Stimulated activated effector memory CD8-positive, alpha-beta T cell treated with anti-CD3 and anti-CD28 coated beads, Interleukin-12 subunit alpha, Interleukin-12 subunit beta, amount 100 ng/mL, for 72 hours (primary cell): ENCODE data around the gene CAMK1D.
A peak's percentile ranks its signal among the peaks of the same experiment; 100 is the strongest.
"Not testable (repeated sequence)": the region's sequence is repeated elsewhere in the genome, so short reads cannot be mapped to it uniquely, and the experiment has no call there.

Experiments
- ATAC-seq: fragments of 150-1000 bp; cut with Tn5 transposase; 2 replicates; pipeline ENCODE4 v1.10.0; 2021
- DNase-seq, 2 donors: peaks; one replicate each; pipeline ENCODE4 v3.0.0; 2021 to 2022; ENCODE audit warnings: low spot score in 2 of 2
- H3K27ac Mint-ChIP-seq: one replicate; pipeline ENCODE4 v1.8.0; 2022; ENCODE audit warnings: mild to moderate bottlenecking, mixed read lengths
- H3K36me3 Mint-ChIP-seq: one replicate; pipeline ENCODE4 v1.8.0; 2022; ENCODE audit warnings: mild to moderate bottlenecking, mixed read lengths
- H3K4me1 Mint-ChIP-seq: one replicate; pipeline ENCODE4 v1.8.0; 2022; ENCODE audit warnings: mixed read lengths
- H3K4me3 Mint-ChIP-seq: one replicate; pipeline ENCODE4 v1.8.0; 2022; ENCODE audit warnings: mild to moderate bottlenecking, mixed read lengths
- H3K9me3 Mint-ChIP-seq: one replicate; pipeline ENCODE4 v1.8.0; 2022; ENCODE audit warnings: mixed read lengths

The CAMK1D gene

GRCh38 chr10:12849319-12850181 is 500.2 kb downstream of the CAMK1D start:
- DNase-seq (no peak), ATAC-seq (peak; percentile 52)
- Mint-ChIP-seq H3K36me3 (no peaks in the 10 kb centered on the region), H3K9me3 (no peaks in the 10 kb centered on the region), H3K4me1 (no peaks in the 10 kb centered on the region), H3K4me3 (no peak overlapping the region), H3K27ac (no peak overlapping the region)

- Mint-ChIP-seq H3K36me3 (no peaks in the 10 kb centered on the region), H3K4me3 (no peak overlapping the region), H3K9me3 (no peaks in the 10 kb centered on the region), H3K27ac (no peak overlapping the region), H3K4me1 (no peaks in the 10 kb centered on the region)
- ATAC-seq (no peak), DNase-seq (no peak)
Measured at GRCh38 chr10:12852687-12853086, 503.3 kb downstream of the CAMK1D start.

- Mint-ChIP-seq H3K4me3 (no peak overlapping the region), H3K36me3 (no peaks in the 10 kb centered on the region)
Measured at GRCh38 chr10:12854988-12855387, 505.6 kb downstream of the CAMK1D start.

GRCh38 chr10:12862459-12862858 is 513.1 kb downstream of the CAMK1D start:
- Mint-ChIP-seq H3K36me3 (no peaks in the 10 kb centered on the region), H3K4me1 (no peaks in the 10 kb centered on the region), H3K27ac (no peak overlapping the region), H3K4me3 (no peak overlapping the region), H3K9me3 (no peaks in the 10 kb centered on the region)
- ATAC-seq (no peak), DNase-seq (no peak)

More at GRCh38 chr10:12854988-12855387, 505.6 kb downstream of the CAMK1D start:
- H3K27ac Mint-ChIP-seq, result no peak overlapping the region
- H3K4me1 Mint-ChIP-seq, result no peaks in the 10 kb centered on the region
- no peak for DNase-seq
- no peak for ATAC-seq
- no peaks in the 10 kb centered on the region for H3K9me3 Mint-ChIP-seq

GRCh38 chr10:12865515-12865914 is 516.2 kb downstream of the CAMK1D start:
- H3K4me1 Mint-ChIP-seq, H3K4me3 Mint-ChIP-seq, H3K9me3 Mint-ChIP-seq, H3K27ac Mint-ChIP-seq, H3K36me3 Mint-ChIP-seq, ATAC-seq, DNase-seq: not testable (repeated sequence)

GRCh38 chr10:12868229-12868628 is 518.9 kb downstream of the CAMK1D start:
- H3K4me3 Mint-ChIP-seq, result no peak overlapping the region
- DNase-seq (no peak), ATAC-seq (no peak)
- H3K4me1 Mint-ChIP-seq, result no peaks in the 10 kb centered on the region
- no peak overlapping the region for H3K27ac Mint-ChIP-seq
- H3K9me3 Mint-ChIP-seq, result no peaks in the 10 kb centered on the region
- no peaks in the 10 kb centered on the region for H3K36me3 Mint-ChIP-seq

GRCh38 chr10:12869427-12869826 is 520.1 kb downstream of the CAMK1D start:
- H3K9me3 Mint-ChIP-seq, result no peaks in the 10 kb centered on the region
- DNase-seq (no peak), ATAC-seq (no peak)
- H3K27ac Mint-ChIP-seq, result no peak overlapping the region
- no peaks in the 10 kb centered on the region for H3K36me3 Mint-ChIP-seq
- H3K4me1 Mint-ChIP-seq, result no peaks in the 10 kb centered on the region
- no peak overlapping the region for H3K4me3 Mint-ChIP-seq

GRCh38 chr10:12872577-12872976 is 523.2 kb downstream of the CAMK1D start:
- DNase-seq (no peak), ATAC-seq (no peak)
- Mint-ChIP-seq H3K4me1 (no peaks in the 10 kb centered on the region), H3K36me3 (no peaks in the 10 kb centered on the region), H3K9me3 (no peaks in the 10 kb centered on the region), H3K27ac (peak overlapping the region; percentile 26), H3K4me3 (no peak overlapping the region)

- ATAC-seq (no peak), DNase-seq (no peak)
- no peaks in the 10 kb centered on the region for H3K4me1 Mint-ChIP-seq
- no peak overlapping the region for H3K4me3 Mint-ChIP-seq
- peak overlapping the region; percentile 26 for H3K27ac Mint-ChIP-seq
- no peaks in the 10 kb centered on the region for H3K36me3 Mint-ChIP-seq
- H3K9me3 Mint-ChIP-seq, result no peaks in the 10 kb centered on the region
Measured at GRCh38 chr10:12873172-12873571, 523.8 kb downstream of the CAMK1D start.

GRCh38 chr10:12874501-12874900 is 525.2 kb downstream of the CAMK1D start:
- no peaks in the 10 kb centered on the region for H3K9me3 Mint-ChIP-seq
- no peak for DNase-seq
- ATAC-seq, result no peak
- H3K4me1 Mint-ChIP-seq, result no peaks in the 10 kb centered on the region
- no peak overlapping the region for H3K27ac Mint-ChIP-seq
- no peak overlapping the region for H3K4me3 Mint-ChIP-seq
- no peaks in the 10 kb centered on the region for H3K36me3 Mint-ChIP-seq

- H3K36me3 Mint-ChIP-seq, result no peaks in the 10 kb centered on the region
- no peak overlapping the region for H3K4me3 Mint-ChIP-seq
- no peak for DNase-seq
- ATAC-seq, result no peak
- no peaks in the 10 kb centered on the region for H3K4me1 Mint-ChIP-seq
- no peak overlapping the region for H3K27ac Mint-ChIP-seq
- no peaks in the 10 kb centered on the region for H3K9me3 Mint-ChIP-seq
Measured at GRCh38 chr10:12875100-12875499, 525.8 kb downstream of the CAMK1D start.

- Mint-ChIP-seq H3K9me3 (no peaks in the 10 kb centered on the region), H3K27ac (no peak overlapping the region), H3K36me3 (no peaks in the 10 kb centered on the region), H3K4me3 (no peak overlapping the region), H3K4me1 (no peaks in the 10 kb centered on the region)
- ATAC-seq (no peak), DNase-seq (no peak)
Measured at GRCh38 chr10:12876266-12876665, 526.9 kb downstream of the CAMK1D start.

- no peak for DNase-seq
- Mint-ChIP-seq H3K27ac (no peak overlapping the region), H3K4me3 (no peak overlapping the region), H3K36me3 (no peaks in the 10 kb centered on the region), H3K9me3 (no peaks in the 10 kb centered on the region), H3K4me1 (no peaks in the 10 kb centered on the region)
- ATAC-seq, result no peak
Measured at GRCh38 chr10:12877150-12877549, 527.8 kb downstream of the CAMK1D start.

- Mint-ChIP-seq H3K4me3 (no peak overlapping the region), H3K4me1 (no peaks in the 10 kb centered on the region), H3K36me3 (no peaks in the 10 kb centered on the region), H3K9me3 (peaks cover 4% of the 10 kb centered on the region), H3K27ac (no peak overlapping the region)
- DNase-seq, result no peak
- ATAC-seq, result no peak
Measured at GRCh38 chr10:12880423-12880822, 531.1 kb downstream of the CAMK1D start.

- ATAC-seq (no peak), DNase-seq (no peak)
- H3K9me3 Mint-ChIP-seq, result peaks cover 4% of the 10 kb centered on the region
Measured at GRCh38 chr10:12884851-12885250, 535.5 kb downstream of the CAMK1D start.

More at GRCh38 chr10:12884851-12885250, 535.5 kb downstream of the CAMK1D start:
- Mint-ChIP-seq H3K36me3 (no peaks in the 10 kb centered on the region), H3K27ac (no peak overlapping the region), H3K4me1 (no peaks in the 10 kb centered on the region), H3K4me3 (no peak overlapping the region)
